ENCODE data around the gene ACBD6. TPM values are rescaled to one million over a fixed set of nuclear protein-coding genes. Genes with fewer than 3 reads are reported as not detected.

ACBD6 gene
- total RNA-seq, 1 experiment from 2014 or later = 73.6 TPM

DNA sequence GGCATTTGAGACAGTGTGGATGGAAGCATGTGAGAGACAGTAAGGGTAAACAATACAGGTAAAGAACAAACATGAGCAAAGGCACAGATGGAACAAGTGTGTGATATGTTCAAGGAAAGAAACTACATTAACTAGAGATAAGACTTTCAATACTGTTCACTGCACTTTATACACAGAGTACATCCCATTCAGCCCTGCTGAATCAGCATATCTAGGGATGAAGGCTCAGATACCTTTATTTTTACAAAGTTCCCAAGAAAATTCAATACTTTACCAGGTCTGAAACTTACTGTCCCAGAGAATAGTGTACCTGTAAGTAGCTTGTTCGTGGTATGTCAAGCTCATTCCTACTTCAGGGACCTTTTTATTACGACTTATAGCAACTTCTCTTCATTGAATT lies 149.8 kb downstream of the ACBD6 start:
- DNase-seq = no peak
- H3K36me3 Mint-ChIP-seq (ENCODE audit: insufficient read depth, unreplicated experiment) = no peaks in the 10 kb centered on the region
- TF ChIP-seq, protein P1, sequence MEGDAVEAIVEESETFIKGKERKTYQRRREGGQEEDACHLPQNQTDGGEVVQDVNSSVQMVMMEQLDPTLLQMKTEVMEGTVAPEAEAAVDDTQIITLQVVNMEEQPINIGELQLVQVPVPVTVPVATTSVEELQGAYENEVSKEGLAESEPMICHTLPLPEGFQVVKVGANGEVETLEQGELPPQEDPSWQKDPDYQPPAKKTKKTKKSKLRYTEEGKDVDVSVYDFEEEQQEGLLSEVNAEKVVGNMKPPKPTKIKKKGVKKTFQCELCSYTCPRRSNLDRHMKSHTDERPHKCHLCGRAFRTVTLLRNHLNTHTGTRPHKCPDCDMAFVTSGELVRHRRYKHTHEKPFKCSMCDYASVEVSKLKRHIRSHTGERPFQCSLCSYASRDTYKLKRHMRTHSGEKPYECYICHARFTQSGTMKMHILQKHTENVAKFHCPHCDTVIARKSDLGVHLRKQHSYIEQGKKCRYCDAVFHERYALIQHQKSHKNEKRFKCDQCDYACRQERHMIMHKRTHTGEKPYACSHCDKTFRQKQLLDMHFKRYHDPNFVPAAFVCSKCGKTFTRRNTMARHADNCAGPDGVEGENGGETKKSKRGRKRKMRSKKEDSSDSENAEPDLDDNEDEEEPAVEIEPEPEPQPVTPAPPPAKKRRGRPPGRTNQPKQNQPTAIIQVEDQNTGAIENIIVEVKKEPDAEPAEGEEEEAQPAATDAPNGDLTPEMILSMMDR (IDR thresholded peaks at IDR 0.05; ENCODE audit: unreplicated experiment) = no peak
- H3K27ac Mint-ChIP-seq (ENCODE audit: unreplicated experiment) = no peak overlapping the region
- no peaks in the 10 kb centered on the region for H3K4me1 Mint-ChIP-seq (ENCODE audit: low read depth, unreplicated experiment)
- CTCF ChIA-PET = no interaction called here
- intact Hi-C loops (cut with micrococcal nuclease; ENCODE audit: unreplicated experiment) = no loop called here
- H3K9me3 Mint-ChIP-seq (ENCODE audit: low read depth, unreplicated experiment) = no peaks in the 10 kb centered on the region
- BruUV-seq (replicated peaks) = no TSS peak
- H3K4me3 Mint-ChIP-seq (ENCODE audit: low read depth, unreplicated experiment) = no peak overlapping the region
- H3K27me3 Mint-ChIP-seq (ENCODE audit: unreplicated experiment) = no peaks in the 10 kb centered on the region

DNA sequence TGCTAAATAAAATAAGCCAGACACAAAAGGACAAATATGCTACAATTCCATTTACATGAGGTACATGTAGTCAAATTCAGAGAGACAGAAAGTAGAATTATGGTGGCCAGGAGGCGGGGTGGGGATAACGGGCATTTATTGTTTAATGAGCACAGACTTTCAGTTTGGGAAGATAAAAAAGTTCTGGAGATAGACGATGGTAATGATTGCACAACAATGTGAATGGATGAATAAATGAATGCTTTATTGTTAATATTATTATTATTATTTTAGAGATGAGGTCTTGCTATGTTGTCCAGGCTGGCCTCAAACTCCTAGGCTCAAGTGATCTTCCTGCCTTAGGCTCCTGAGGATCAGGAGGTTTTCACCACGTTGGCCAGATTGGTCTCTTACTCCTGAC lies 150.4 kb downstream of the ACBD6 start:
- intact Hi-C loops (cut with micrococcal nuclease; ENCODE audit: unreplicated experiment) = no loop called here
- CTCF ChIA-PET = no interaction called here
- Mint-ChIP-seq H3K27me3 (ENCODE audit: unreplicated experiment) (no peaks in the 10 kb centered on the region), H3K27ac (ENCODE audit: unreplicated experiment) (no peak overlapping the region), H3K4me3 (ENCODE audit: low read depth, unreplicated experiment) (no peak overlapping the region), H3K9me3 (ENCODE audit: low read depth, unreplicated experiment) (no peaks in the 10 kb centered on the region), H3K36me3 (ENCODE audit: insufficient read depth, unreplicated experiment) (peaks cover 2% of the 10 kb centered on the region), H3K4me1 (ENCODE audit: low read depth, unreplicated experiment) (no peaks in the 10 kb centered on the region)
- no TSS peak for BruUV-seq (replicated peaks)
- TF ChIP-seq, protein P1 (IDR thresholded peaks at IDR 0.05; ENCODE audit: unreplicated experiment) = no peak
- no peak for DNase-seq

DNA sequence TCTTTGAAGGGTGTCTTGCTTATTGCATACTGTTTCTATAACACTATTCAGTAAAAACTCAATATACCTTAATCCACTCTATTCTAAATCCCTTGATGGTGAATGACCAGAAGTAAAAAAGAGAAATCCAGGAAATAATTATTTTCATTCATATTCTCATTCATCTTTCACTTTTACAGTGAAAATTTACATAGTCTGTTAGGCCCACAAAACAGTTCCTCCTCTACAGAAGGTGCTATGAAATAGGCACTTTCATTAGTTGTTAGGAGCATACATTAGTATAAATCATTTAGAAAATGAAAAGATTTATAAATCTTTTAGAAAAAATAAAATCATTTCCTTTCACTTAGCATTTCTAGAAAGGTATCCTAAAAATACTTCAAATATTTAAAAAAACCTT lies 157.2 kb downstream of the ACBD6 start:
- Mint-ChIP-seq H3K27me3 (ENCODE audit: unreplicated experiment) (no peaks in the 10 kb centered on the region), H3K4me3 (ENCODE audit: low read depth, unreplicated experiment) (no peak overlapping the region), H3K36me3 (ENCODE audit: insufficient read depth, unreplicated experiment) (peaks cover 5% of the 10 kb centered on the region), H3K27ac (ENCODE audit: unreplicated experiment) (no peak overlapping the region), H3K9me3 (ENCODE audit: low read depth, unreplicated experiment) (no peaks in the 10 kb centered on the region), H3K4me1 (ENCODE audit: low read depth, unreplicated experiment) (peaks cover 9% of the 10 kb centered on the region)
- BruUV-seq (replicated peaks) = no TSS peak
- TF ChIP-seq, protein P1 (IDR thresholded peaks at IDR 0.05; ENCODE audit: unreplicated experiment) = no peak
- intact Hi-C loops (cut with micrococcal nuclease; ENCODE audit: unreplicated experiment) = no loop called here
- CTCF ChIA-PET = no interaction called here
- DNase-seq = no peak

DNA sequence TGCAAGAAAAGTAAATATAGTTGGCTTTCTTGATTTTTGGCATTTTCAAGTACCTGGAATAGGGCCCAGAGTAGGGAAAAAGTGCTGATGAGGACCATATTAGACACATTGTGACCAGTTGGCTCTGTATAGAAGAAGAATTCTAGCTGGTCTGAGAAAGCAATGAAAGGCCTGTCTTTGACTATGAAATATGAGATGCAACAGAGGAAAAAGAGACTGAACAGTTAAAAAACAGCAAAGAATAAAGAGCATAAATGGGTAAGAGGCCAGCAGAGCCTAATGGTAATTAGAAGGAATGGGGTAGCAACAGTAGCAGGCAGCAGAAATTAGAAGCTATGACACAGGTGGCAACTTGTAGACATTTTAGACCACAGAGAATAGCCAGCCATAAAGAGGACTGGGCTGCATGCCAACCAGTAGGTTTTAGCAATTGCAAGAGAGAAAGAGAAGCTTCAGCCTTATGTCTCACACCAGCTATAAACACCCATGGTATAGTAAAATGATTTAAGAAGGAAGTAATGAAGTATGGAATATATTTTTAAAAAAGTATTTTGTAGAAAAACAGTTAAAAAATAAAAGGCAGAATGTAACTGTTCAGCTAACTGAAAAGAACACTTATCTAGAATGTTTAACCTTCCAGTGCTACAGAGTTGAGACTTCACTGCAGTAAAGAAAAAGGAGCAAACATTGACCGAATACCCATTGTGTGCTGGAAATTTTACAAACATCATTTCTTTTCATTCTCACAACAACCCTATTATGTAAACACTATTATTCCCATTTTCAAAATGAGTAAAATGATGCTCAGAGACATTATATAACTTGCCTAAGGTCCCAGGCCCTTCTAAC lies 158.2 kb downstream of the ACBD6 start:
- TF ChIP-seq, protein P1 (IDR thresholded peaks at IDR 0.05; ENCODE audit: unreplicated experiment) = no peak
- no TSS peak for BruUV-seq (replicated peaks)
- no peak overlapping the region for H3K4me3 Mint-ChIP-seq (ENCODE audit: low read depth, unreplicated experiment)
- no peak for DNase-seq
- no peaks in the 10 kb centered on the region for H3K9me3 Mint-ChIP-seq (ENCODE audit: low read depth, unreplicated experiment)
- CTCF ChIA-PET = interaction anchor here (0.7 kb wide), 1 partner anchor 25 kb away, joined by 3 read pairs; no protein-coding TSS in a partner anchor
- peaks cover 9% of the 10 kb centered on the region for H3K4me1 Mint-ChIP-seq (ENCODE audit: low read depth, unreplicated experiment)
- no peak overlapping the region for H3K27ac Mint-ChIP-seq (ENCODE audit: unreplicated experiment)
- H3K27me3 Mint-ChIP-seq (ENCODE audit: unreplicated experiment) = no peaks in the 10 kb centered on the region
- intact Hi-C loops (cut with micrococcal nuclease; ENCODE audit: unreplicated experiment) = no loop called here
- peaks cover 5% of the 10 kb centered on the region for H3K36me3 Mint-ChIP-seq (ENCODE audit: insufficient read depth, unreplicated experiment)
